Effector memory CD4-positive, alpha-beta T cell (primary cell): ENCODE results near the gene SLC5A9.

Experiments used
- DNase-seq, 3 donors: peaks; one replicate each; pipeline ENCODE4 v3.0.0-alpha.2; 2020
- H3K27ac ChIP-seq: 2 replicates; pipeline ENCODE4 v1.7.0; 2013; ENCODE audit warnings: mild to moderate bottlenecking, low read length, moderate library complexity; ENCODE audit not compliant: insufficient read depth, poor library complexity, severe bottlenecking
- H3K27me3 ChIP-seq: replicated peaks from 2 replicates; pipeline ENCODE4 v1.7.0; 2013; ENCODE audit warnings: mild to moderate bottlenecking, low read length; ENCODE audit not compliant: insufficient read depth, control insufficient read depth, poor library complexity, severe bottlenecking
- H3K36me3 ChIP-seq: 2 replicates; pipeline ENCODE4 v1.7.0; 2013; ENCODE audit warnings: mild to moderate bottlenecking, low read length, moderate library complexity; ENCODE audit not compliant: control insufficient read depth, insufficient read depth
- H3K4me1 ChIP-seq: 2 replicates; pipeline ENCODE4 v1.7.0; 2013; ENCODE audit warnings: low read length, mild to moderate bottlenecking; ENCODE audit not compliant: control insufficient read depth, insufficient read depth, poor library complexity, severe bottlenecking
- H3K4me3 ChIP-seq: 2 replicates; pipeline ENCODE4 v1.7.0; 2013; ENCODE audit warnings: low read length, low read depth, mild to moderate bottlenecking; ENCODE audit not compliant: insufficient read depth, poor library complexity, severe bottlenecking
- H3K9me3 ChIP-seq: 2 replicates; pipeline ENCODE4 v1.7.0; 2013; ENCODE audit warnings: mild to moderate bottlenecking, low read length, moderate library complexity; ENCODE audit not compliant: control insufficient read depth

Gene SLC5A9

GRCh38 chr1:48223366-48224240 is 1.1 kb downstream of the SLC5A9 start:
- Histone ChIP-seq H3K27ac (no peak overlapping the region), H3K27me3 (no peaks in the 10 kb centered on the region), H3K4me3 (no peak overlapping the region), H3K4me1 (peaks cover 6% of the 10 kb centered on the region), H3K9me3 (no peaks in the 10 kb centered on the region), H3K36me3 (no peaks in the 10 kb centered on the region)
- DNase-seq: no peak

GRCh38 chr1:48224791-48225190 is 2.3 kb downstream of the SLC5A9 start:
- no peak for DNase-seq
- Histone ChIP-seq H3K36me3 (no peaks in the 10 kb centered on the region), H3K4me3 (no peak overlapping the region), H3K27ac (no peak overlapping the region), H3K27me3 (no peaks in the 10 kb centered on the region), H3K9me3 (no peaks in the 10 kb centered on the region), H3K4me1 (peaks cover 6% of the 10 kb centered on the region)

GRCh38 chr1:48225579-48225978 is 3.1 kb downstream of the SLC5A9 start:
- Histone ChIP-seq H3K36me3 (no peaks in the 10 kb centered on the region), H3K27me3 (no peaks in the 10 kb centered on the region), H3K4me3 (no peak overlapping the region), H3K4me1 (peaks cover 6% of the 10 kb centered on the region), H3K27ac (no peak overlapping the region), H3K9me3 (no peaks in the 10 kb centered on the region)
- no peak for DNase-seq

GRCh38 chr1:48227165-48228013 is 4.9 kb downstream of the SLC5A9 start:
- DNase-seq: no peak
- Histone ChIP-seq H3K4me1 (peaks cover 6% of the 10 kb centered on the region), H3K27me3 (no peaks in the 10 kb centered on the region), H3K27ac (peak overlapping the region; percentile 5), H3K9me3 (no peaks in the 10 kb centered on the region), H3K4me3 (no peak overlapping the region), H3K36me3 (no peaks in the 10 kb centered on the region)

GRCh38 chr1:48228156-48228555 is 5.6 kb downstream of the SLC5A9 start:
- no peak overlapping the region for H3K4me3 ChIP-seq
- peaks cover 6% of the 10 kb centered on the region for H3K4me1 ChIP-seq
- H3K27me3 ChIP-seq: no peaks in the 10 kb centered on the region
- DNase-seq: no peak
- H3K9me3 ChIP-seq: no peaks in the 10 kb centered on the region
- no peaks in the 10 kb centered on the region for H3K36me3 ChIP-seq
- H3K27ac ChIP-seq: no peak overlapping the region

GRCh38 chr1:48229317-48229716 is 6.8 kb downstream of the SLC5A9 start:
- no peak for DNase-seq
- H3K9me3 ChIP-seq: no peaks in the 10 kb centered on the region
- H3K36me3 ChIP-seq: no peaks in the 10 kb centered on the region
- peaks cover 6% of the 10 kb centered on the region for H3K4me1 ChIP-seq
- no peak overlapping the region for H3K4me3 ChIP-seq
- no peaks in the 10 kb centered on the region for H3K27me3 ChIP-seq
- no peak overlapping the region for H3K27ac ChIP-seq

- Histone ChIP-seq H3K4me3 (no peak overlapping the region), H3K27ac (no peak overlapping the region), H3K27me3 (no peaks in the 10 kb centered on the region), H3K4me1 (peaks cover 6% of the 10 kb centered on the region), H3K9me3 (no peaks in the 10 kb centered on the region), H3K36me3 (no peaks in the 10 kb centered on the region)
- no peak for DNase-seq
Measured at GRCh38 chr1:48230236-48230635, 7.7 kb downstream of the SLC5A9 start.

GRCh38 chr1:48232722-48233121 is 10.2 kb downstream of the SLC5A9 start:
- H3K4me3 ChIP-seq: no peak overlapping the region
- DNase-seq: no peak

GRCh38 chr1:48233666-48234485 is 11.4 kb downstream of the SLC5A9 start:
- Histone ChIP-seq H3K27ac (no peak overlapping the region), H3K4me1 (no peaks in the 10 kb centered on the region), H3K4me3 (no peak overlapping the region), H3K27me3 (no peaks in the 10 kb centered on the region), H3K36me3 (no peaks in the 10 kb centered on the region), H3K9me3 (no peaks in the 10 kb centered on the region)
- DNase-seq: no peak

More at GRCh38 chr1:48232722-48233121, 10.2 kb downstream of the SLC5A9 start:
- H3K27ac ChIP-seq: no peak overlapping the region
- no peaks in the 10 kb centered on the region for H3K36me3 ChIP-seq
- peaks cover 3% of the 10 kb centered on the region for H3K4me1 ChIP-seq
- no peaks in the 10 kb centered on the region for H3K27me3 ChIP-seq
- H3K9me3 ChIP-seq: no peaks in the 10 kb centered on the region
